Activated CD8-positive, alpha-beta memory T cell treated with anti-CD3 and anti-CD28 coated beads, Interleukin-2, amount 50 U/mL, for 1 hour (primary cell): ENCODE data around the gene CDX2.

Experiments
- DNase-seq: peaks from one replicate; pipeline ENCODE4 v3.0.0-alpha.2; 2020; ENCODE audit errors: extremely low read depth

Gene CDX2

GRCh38 chr13:27928805-27929753, 40.0 kb downstream of the CDX2 start:
- DNase-seq = no peak

- no peak for DNase-seq
Measured at GRCh38 chr13:27928353-27928804, 40.7 kb downstream of the CDX2 start.

GRCh38 chr13:27927444-27928352, 41.4 kb downstream of the CDX2 start:
- no peak for DNase-seq

GRCh38 chr13:27926644-27927434, 42.3 kb downstream of the CDX2 start:
- DNase-seq = no peak

GRCh38 chr13:27925220-27925991, 43.7 kb downstream of the CDX2 start:
- no peak for DNase-seq

- no peak for DNase-seq
Measured at GRCh38 chr13:27924529-27925141, 44.5 kb downstream of the CDX2 start.

- DNase-seq = no peak
Measured at GRCh38 chr13:27923794-27924528, 45.2 kb downstream of the CDX2 start.

GRCh38 chr13:27922883-27923612, 46.1 kb downstream of the CDX2 start:
- DNase-seq = no peak

- no peak for DNase-seq
Measured at GRCh38 chr13:27921961-27922882, 46.9 kb downstream of the CDX2 start.

GRCh38 chr13:27921421-27921960, 47.6 kb downstream of the CDX2 start:
- no peak for DNase-seq

- DNase-seq = no peak
Measured at GRCh38 chr13:27920677-27921420, 48.3 kb downstream of the CDX2 start.

GRCh38 chr13:27919934-27920676, 49.0 kb downstream of the CDX2 start, which contains the start of gene PDX1:
PDX1 (plus strand) TSS chr13:27920000; CDS start chr13:27920139, 139 bp downstream.
- no peak for DNase-seq

GRCh38 chr13:27919659-27919933, 49.5 kb downstream of the CDX2 start:
- no peak for DNase-seq

GRCh38 chr13:27918918-27919658, 50.0 kb downstream of the CDX2 start:
- no peak for DNase-seq
